ENCODE results near the gene KCNH2.

Gene KCNH2

DNA sequence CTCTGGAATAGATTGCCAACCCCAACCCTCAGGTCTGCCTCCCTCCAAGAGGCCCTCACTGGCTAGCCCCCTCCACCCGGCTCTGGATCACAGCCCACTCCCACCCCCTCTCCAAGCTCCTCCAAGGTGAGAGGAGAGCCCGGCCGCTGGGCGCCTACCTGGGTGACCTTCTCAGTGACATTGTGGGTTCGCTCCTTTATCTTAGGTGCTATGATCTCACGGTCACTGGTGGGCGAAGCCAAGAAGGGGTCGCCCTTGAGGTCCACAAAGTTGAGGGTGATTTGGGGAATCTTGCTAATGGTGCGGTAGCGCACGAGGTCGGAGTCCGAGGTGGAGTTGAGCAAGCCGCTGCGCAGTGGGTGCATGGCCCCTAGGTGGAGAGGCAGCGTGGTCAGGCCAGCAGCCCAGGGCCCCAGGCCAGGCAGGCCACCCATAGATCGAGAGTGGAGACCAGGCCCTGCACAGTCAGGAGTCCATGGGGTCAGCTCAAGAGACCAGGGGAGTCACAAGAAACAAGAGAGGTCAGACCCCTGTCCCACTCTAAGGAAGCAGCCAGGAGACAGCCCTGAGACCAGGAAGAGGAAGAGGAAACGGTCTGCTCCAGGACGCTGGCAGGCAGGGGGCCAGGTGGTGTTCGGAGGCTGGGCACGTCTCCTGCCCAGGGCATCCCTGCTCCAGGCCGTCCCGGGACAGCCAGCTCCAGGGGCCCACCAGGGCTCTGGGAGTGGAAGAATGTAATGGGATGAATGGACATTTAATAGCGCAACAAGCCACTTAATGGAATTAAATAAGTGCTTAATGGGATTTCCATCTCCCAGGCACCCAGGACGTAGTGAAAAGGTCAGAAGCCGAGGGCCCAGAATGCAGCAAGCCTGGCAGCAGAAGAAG, 20.7 kb downstream of the KCNH2 start:
- no peak overlapping the region for H3K4me3 ChIP-seq (ENCODE audit: low read depth, low read length)
- H3K4me1 ChIP-seq (ENCODE audit: control insufficient read depth, insufficient read depth, low read length, unreplicated experiment): no peaks in the 10 kb centered on the region
- H3K27ac ChIP-seq (ENCODE audit: low read depth, low read length): no peak overlapping the region
- no peaks in the 10 kb centered on the region for H3K36me3 ChIP-seq (ENCODE audit: insufficient read depth, low read length)
- peaks cover 25% of the 10 kb centered on the region for H3K27me3 ChIP-seq (ENCODE audit: insufficient read depth, low read length)
- no peak overlapping the region for H2AFZ ChIP-seq (ENCODE audit: low read length, unreplicated experiment)
- H3K79me2 ChIP-seq (ENCODE audit: control insufficient read depth, insufficient read depth, low read length, unreplicated experiment): no peaks in the 10 kb centered on the region

DNA sequence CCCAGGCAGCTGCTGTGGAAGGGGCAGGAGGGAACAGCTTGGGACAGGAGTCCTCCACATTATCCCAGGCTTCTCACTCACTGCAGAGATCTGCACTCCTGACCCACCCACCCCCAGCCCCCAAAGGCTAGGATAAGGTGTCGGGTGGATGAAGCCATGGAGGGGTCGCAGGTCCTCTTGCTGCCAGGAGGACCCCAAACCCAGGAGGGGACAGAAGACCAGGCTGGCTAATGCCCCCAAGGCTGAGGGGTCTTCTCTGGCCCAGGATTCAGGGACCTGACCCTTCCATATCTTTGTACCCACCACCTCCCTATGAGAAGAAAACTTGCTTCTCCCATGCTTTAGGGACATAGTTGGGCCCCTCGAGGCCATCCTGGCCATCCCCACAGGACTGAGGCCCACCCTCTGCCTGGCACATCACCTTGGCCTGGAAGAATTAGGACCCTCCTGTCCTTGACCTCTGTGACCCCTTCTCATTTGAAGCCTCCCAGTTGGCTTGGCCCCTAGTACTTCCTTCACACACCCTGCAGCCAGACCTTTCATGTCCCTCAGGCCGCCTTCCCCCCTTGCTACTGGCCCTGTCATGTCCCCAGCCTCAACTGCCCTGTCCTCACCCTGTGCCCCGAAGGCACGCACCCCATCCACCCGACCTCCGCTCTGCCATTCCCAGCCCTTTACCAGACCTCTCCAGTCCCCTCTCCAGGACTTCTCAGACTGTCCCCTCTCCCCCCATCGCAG, 21.6 kb downstream of the KCNH2 start:
- Histone ChIP-seq H3K79me2 (ENCODE audit: control insufficient read depth, insufficient read depth, low read length, unreplicated experiment) (no peaks in the 10 kb centered on the region), H3K27ac (ENCODE audit: low read depth, low read length) (no peak overlapping the region), H2AFZ (ENCODE audit: low read length, unreplicated experiment) (no peak overlapping the region), H3K4me1 (ENCODE audit: control insufficient read depth, insufficient read depth, low read length, unreplicated experiment) (no peaks in the 10 kb centered on the region), H3K27me3 (ENCODE audit: insufficient read depth, low read length) (peaks cover 25% of the 10 kb centered on the region), H3K36me3 (ENCODE audit: insufficient read depth, low read length) (no peaks in the 10 kb centered on the region), H3K4me3 (ENCODE audit: low read depth, low read length) (no peak overlapping the region)

DNA sequence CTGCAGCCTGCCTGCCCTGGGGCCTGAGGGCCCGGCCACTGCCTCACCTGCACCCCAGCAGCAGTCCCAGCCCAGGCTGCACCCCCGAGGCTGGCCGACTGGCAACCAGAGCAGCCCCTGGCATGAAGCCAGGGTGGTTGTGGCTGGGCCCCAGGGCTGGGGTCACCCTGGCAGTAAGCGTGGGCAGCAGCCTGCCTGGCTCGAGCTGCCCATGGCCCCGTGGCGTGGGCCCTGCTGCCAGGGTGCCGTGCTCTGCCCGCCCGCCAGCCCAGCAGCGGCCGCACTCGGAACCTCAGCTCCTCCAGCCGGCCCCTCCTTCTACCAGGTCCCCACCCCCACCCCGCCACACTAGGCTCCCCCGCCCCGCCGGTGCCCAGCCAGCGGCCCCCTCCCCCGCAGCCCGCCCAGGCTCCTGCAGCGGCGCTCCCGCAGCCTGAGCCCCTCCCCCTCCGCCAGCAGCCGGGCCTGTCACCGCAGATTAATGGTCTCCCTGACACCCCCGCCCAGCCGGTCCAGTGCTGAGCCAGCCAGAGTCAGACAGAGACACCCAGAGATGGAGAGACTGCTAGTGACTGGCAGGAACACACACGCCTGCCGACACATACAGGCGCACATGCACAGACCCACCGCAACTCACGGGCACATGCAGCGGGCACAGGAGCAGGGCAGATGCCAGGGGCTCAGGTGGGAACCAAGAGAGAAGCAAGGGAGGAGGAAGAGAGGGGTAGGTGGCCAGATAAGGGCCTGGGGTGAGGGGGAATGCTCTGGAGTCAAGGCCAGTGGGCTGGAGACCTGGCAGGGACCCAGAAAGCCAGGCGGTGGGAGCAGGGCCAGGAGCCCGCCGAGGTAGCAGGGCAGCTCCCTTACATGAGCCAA, 22.4 kb downstream of the KCNH2 start:
- no peak overlapping the region for H3K4me3 ChIP-seq (ENCODE audit: low read depth, low read length)
- no peak overlapping the region for H3K27ac ChIP-seq (ENCODE audit: low read depth, low read length)
- no peak overlapping the region for H2AFZ ChIP-seq (ENCODE audit: low read length, unreplicated experiment)
- H3K4me1 ChIP-seq (ENCODE audit: control insufficient read depth, insufficient read depth, low read length, unreplicated experiment): no peaks in the 10 kb centered on the region
- no peaks in the 10 kb centered on the region for H3K79me2 ChIP-seq (ENCODE audit: control insufficient read depth, insufficient read depth, low read length, unreplicated experiment)
- H3K36me3 ChIP-seq (ENCODE audit: insufficient read depth, low read length): no peaks in the 10 kb centered on the region
- peaks cover 25% of the 10 kb centered on the region for H3K27me3 ChIP-seq (ENCODE audit: insufficient read depth, low read length)

DNA sequence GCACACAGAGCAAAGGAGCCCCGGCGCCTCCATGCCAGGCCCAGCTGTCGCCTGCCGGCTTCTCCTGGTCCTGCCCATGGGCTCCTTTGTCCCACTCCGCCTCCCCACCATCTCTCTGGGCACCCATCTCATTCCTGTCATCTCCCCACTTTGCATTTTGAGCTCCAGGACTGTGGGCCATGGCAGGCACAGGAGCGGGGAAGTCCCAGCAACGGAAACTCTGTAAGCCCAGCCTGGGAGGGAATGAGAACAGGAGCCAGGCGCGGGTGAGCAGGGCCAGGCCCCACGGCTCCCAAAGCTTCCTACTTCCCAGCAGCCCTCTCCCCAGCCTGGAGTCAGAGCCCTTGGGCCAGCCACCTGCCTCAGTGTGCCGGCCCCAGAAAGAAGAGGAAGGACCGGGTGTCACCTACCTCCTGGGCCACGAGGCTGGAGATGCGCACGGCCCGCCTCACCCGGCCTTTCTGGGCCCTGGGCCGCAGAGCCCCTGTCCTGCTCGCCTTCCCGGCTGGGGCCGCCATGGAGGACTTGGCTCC, 23.1 kb downstream of the KCNH2 start:
- H3K4me1 ChIP-seq (ENCODE audit: control insufficient read depth, insufficient read depth, low read length, unreplicated experiment): no peaks in the 10 kb centered on the region
- H3K4me3 ChIP-seq (ENCODE audit: low read depth, low read length): no peak overlapping the region
- H3K79me2 ChIP-seq (ENCODE audit: control insufficient read depth, insufficient read depth, low read length, unreplicated experiment): no peaks in the 10 kb centered on the region
- H3K27me3 ChIP-seq (ENCODE audit: insufficient read depth, low read length): peaks cover 25% of the 10 kb centered on the region
- H3K27ac ChIP-seq (ENCODE audit: low read depth, low read length): no peak overlapping the region
- H3K36me3 ChIP-seq (ENCODE audit: insufficient read depth, low read length): no peaks in the 10 kb centered on the region
- H2AFZ ChIP-seq (ENCODE audit: low read length, unreplicated experiment): no peak overlapping the region

DNA sequence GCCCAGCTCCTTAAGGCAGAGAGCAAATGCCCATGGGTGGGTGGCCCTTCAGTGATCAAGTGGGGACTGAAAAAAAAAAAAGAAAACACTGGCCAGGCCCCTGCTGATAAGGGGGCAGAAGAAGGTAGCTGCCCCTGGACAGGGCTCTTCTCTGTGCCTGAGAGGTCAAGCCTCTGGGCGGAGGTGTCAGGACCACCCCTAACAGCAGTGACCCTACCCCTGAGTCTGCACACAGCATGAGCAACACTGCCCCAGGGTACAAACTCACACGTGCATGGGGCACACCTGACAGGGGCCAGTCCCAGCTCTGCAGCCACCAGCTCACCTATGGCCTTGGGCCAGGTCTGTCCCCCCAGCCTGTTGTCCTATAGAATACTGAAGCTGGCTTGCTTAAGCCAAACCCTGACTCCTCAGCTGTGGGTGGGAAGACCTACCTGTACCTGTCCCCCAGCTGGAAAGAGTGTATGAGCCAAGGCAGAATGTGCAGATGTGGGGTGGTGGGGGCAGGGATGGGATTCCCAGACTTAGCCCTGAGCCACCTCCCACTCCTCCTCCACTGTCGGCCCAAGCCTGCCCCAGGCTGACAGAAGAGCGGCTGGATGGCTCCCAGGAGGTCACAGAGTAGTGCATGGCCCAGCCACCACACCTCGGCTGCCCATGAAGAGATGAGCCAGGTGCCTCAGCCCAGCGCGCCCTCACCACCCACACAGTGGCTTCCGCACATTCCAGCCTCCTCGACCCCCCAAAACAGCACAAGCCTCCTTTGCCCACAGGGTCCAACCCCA, 23.7 kb downstream of the KCNH2 start:
- H3K36me3 ChIP-seq (ENCODE audit: insufficient read depth, low read length): no peaks in the 10 kb centered on the region
- no peak overlapping the region for H2AFZ ChIP-seq (ENCODE audit: low read length, unreplicated experiment)
- H3K27ac ChIP-seq (ENCODE audit: low read depth, low read length): no peak overlapping the region
- no peak overlapping the region for H3K4me3 ChIP-seq (ENCODE audit: low read depth, low read length)
- H3K4me1 ChIP-seq (ENCODE audit: control insufficient read depth, insufficient read depth, low read length, unreplicated experiment): no peaks in the 10 kb centered on the region
- H3K79me2 ChIP-seq (ENCODE audit: control insufficient read depth, insufficient read depth, low read length, unreplicated experiment): no peaks in the 10 kb centered on the region
- H3K27me3 ChIP-seq (ENCODE audit: insufficient read depth, low read length): peaks cover 20% of the 10 kb centered on the region

DNA sequence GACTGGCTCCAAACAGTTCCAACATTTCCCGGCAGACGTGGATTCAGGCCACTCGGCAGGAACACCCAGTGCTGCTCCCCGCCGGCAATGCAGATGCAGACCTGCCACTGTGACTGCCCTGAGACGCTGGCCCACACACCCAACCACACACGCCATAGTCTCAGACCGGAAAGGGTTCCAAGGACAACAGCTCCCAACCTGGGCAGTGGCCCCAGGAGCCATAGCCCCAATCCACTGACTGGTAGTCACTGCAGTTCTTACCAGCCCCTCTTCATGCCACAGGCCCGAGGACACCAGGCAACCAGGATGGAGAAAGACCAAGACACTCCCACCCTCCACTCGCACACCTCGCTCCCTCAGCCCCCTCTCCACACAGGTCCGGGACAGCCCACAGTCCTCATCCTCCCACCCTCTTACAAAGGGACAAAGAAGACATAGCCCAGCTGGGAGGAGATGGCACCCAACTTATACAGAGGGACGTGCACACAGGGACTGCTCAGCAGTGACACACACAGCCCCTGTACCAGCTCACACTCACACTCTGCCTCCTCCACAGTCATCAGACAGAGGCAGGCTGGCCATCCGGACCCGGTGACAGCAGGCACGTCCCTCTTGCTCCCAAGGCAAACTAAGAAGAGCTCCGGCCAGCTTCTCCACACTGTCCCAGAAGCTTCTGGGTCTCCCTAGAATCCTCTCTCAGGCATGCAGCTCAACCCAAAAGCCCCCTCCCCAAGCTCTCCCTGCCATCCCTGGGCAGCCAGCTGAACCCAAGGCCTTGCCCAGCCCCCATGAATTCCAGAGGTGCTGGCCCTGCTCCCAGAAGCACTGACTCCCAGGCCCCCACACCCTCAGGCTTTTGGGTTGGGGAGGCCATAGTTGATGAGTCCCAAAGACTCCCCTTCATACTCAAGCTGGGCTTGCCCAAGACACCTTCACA, 24.8 kb downstream of the KCNH2 start:
- Histone ChIP-seq H3K36me3 (ENCODE audit: insufficient read depth, low read length) (no peaks in the 10 kb centered on the region), H3K27ac (ENCODE audit: low read depth, low read length) (no peak overlapping the region), H3K27me3 (ENCODE audit: insufficient read depth, low read length) (peaks cover 9% of the 10 kb centered on the region), H3K4me3 (ENCODE audit: low read depth, low read length) (no peak overlapping the region), H3K79me2 (ENCODE audit: control insufficient read depth, insufficient read depth, low read length, unreplicated experiment) (no peaks in the 10 kb centered on the region), H3K4me1 (ENCODE audit: control insufficient read depth, insufficient read depth, low read length, unreplicated experiment) (no peaks in the 10 kb centered on the region), H2AFZ (ENCODE audit: low read length, unreplicated experiment) (no peak overlapping the region)

DNA sequence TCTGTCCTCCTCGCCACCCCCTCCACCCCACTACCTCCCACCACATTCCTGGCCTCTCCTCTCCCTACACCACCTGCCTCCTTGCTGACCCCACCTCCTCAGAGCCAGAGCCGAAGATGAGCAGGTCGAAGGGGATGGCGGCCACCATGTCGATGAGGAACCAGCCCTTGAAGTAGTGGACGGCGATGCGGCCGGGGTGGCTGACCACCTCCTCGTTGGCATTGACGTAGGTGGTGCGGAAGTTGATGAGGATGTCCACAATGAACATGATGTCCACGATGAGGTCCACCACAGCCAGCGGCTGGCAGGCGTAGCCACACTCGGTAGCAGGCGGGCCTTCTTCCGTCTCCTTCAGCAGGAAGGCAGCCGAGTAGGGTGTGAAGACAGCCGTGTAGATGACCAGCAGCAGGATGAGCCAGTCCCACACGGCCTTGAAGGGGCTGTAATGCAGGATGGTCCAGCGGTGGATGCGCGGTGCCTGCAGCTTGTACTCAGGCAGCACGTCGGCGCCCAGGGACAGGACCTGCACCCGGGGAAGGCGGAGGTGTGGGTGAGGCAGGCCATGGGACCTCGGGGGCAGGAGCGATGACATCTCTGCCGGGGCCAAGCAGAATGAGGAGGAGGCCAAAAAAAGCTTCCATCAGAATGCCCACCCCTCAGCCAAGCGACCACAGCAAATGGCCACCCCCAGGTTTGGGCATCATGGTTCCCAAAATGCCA, 25.6 kb downstream of the KCNH2 start:
- H3K27me3 ChIP-seq (ENCODE audit: insufficient read depth, low read length): peaks cover 8% of the 10 kb centered on the region
- no peaks in the 10 kb centered on the region for H3K79me2 ChIP-seq (ENCODE audit: control insufficient read depth, insufficient read depth, low read length, unreplicated experiment)
- no peaks in the 10 kb centered on the region for H3K4me1 ChIP-seq (ENCODE audit: control insufficient read depth, insufficient read depth, low read length, unreplicated experiment)
- H3K36me3 ChIP-seq (ENCODE audit: insufficient read depth, low read length): no peaks in the 10 kb centered on the region
- no peak overlapping the region for H3K27ac ChIP-seq (ENCODE audit: low read depth, low read length)
- no peak overlapping the region for H2AFZ ChIP-seq (ENCODE audit: low read length, unreplicated experiment)
- no peak overlapping the region for H3K4me3 ChIP-seq (ENCODE audit: low read depth, low read length)

DNA sequence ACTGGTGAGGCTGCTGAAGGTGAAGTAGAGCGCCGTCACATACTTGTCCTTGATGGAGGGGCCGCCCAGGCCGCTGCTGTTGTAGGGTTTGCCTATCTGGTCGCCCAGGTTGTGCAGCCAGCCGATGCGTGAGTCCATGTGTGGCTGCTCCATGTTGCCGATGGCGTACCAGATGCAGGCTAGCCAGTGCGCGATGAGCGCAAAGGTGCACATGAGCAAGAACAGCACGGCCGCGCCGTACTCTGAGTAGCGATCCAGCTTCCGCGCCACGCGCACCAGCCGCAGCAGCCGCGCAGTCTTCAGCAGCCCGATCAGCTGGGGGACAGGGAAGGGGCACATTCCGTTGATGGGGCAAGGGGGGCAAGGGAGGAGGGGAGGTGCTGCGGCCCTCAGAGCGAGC, 26.6 kb downstream of the KCNH2 start:
- no peaks in the 10 kb centered on the region for H3K36me3 ChIP-seq (ENCODE audit: insufficient read depth, low read length)
- H3K4me1 ChIP-seq (ENCODE audit: control insufficient read depth, insufficient read depth, low read length, unreplicated experiment): no peaks in the 10 kb centered on the region
- no peak overlapping the region for H2AFZ ChIP-seq (ENCODE audit: low read length, unreplicated experiment)
- H3K4me3 ChIP-seq (ENCODE audit: low read depth, low read length): no peak overlapping the region
- no peaks in the 10 kb centered on the region for H3K79me2 ChIP-seq (ENCODE audit: control insufficient read depth, insufficient read depth, low read length, unreplicated experiment)
- no peak overlapping the region for H3K27ac ChIP-seq (ENCODE audit: low read depth, low read length)
- H3K27me3 ChIP-seq (ENCODE audit: insufficient read depth, low read length): peaks cover 12% of the 10 kb centered on the region

DNA sequence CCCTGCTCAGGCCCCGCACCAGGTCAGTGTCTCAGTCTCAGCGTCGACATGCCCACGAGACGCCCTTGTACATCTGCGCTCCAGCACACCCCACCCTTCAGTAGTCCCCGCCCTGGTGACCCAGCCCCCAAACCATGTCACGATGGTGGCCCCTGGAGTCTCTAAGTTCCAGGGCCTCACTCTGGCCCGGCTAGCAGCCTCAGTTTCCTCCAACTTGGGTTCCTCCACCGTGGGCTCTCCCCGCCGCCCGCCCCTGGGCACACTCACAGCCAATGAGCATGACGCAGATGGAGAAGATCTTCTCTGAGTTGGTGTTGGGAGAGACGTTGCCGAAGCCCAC, 27.0 kb downstream of the KCNH2 start:
- Histone ChIP-seq H3K79me2 (ENCODE audit: control insufficient read depth, insufficient read depth, low read length, unreplicated experiment) (no peaks in the 10 kb centered on the region), H3K4me3 (ENCODE audit: low read depth, low read length) (no peak overlapping the region), H3K4me1 (ENCODE audit: control insufficient read depth, insufficient read depth, low read length, unreplicated experiment) (no peaks in the 10 kb centered on the region), H3K27me3 (ENCODE audit: insufficient read depth, low read length) (peaks cover 12% of the 10 kb centered on the region), H3K27ac (ENCODE audit: low read depth, low read length) (no peak overlapping the region), H3K36me3 (ENCODE audit: insufficient read depth, low read length) (no peaks in the 10 kb centered on the region), H2AFZ (ENCODE audit: low read length, unreplicated experiment) (no peak overlapping the region)
